ENCODE measurements around the gene SLC6A19. TPM values are rescaled to one million over a fixed set of nuclear protein-coding genes. Genes with fewer than 3 reads are reported as not detected.

The SLC6A19 gene
- total and polyA plus RNA-seq, 2 of the 13 experiments (the other 11 are each of a cell fraction or from before 2014, with no cell fraction given): 0.02 TPM; not detected in 1

- H3K4me1 ChIP-seq (ENCODE audit: insufficient read depth, low read length): no peaks in the 10 kb centered on the region
- H3K4me2 ChIP-seq (ENCODE audit: low read depth, low read length): no peak overlapping the region
- ATAC-seq (no peak), FAIRE-seq (no peak), DNase-seq (ENCODE audit: low spot score) (no peak)
- no peaks in the 10 kb centered on the region for H3K36me3 ChIP-seq (replicated peaks in 1 of 2; ENCODE audit: control insufficient read depth in 1 of 2, insufficient read depth in 2 of 2, low read length in 2 of 2)
- peaks cover 4 to 45% of the 10 kb centered on the region in 2 experiments for H3K27me3 ChIP-seq (ENCODE audit: control insufficient read depth in 1 of 2, insufficient read depth in 2 of 2, low read length in 2 of 2)
- in situ Hi-C loops (cut with HindIII; ENCODE audit: extremely low pct_ligation_motif_present, low pct_unique_long_range_greater_than_20kb) (no loop called here), intact Hi-C loops (cut with micrococcal nuclease; ENCODE audit: unreplicated experiment) (no loop called here)
- no peak overlapping the region for H3K27ac ChIP-seq (ENCODE audit: extremely low read length, insufficient read depth, low read length)
- no peak overlapping the region for H3K4me3 ChIP-seq (replicated peaks in 1 of 3; ENCODE audit: insufficient read depth in 1 of 3, low read depth in 2 of 3, low read length in 3 of 3)
- peaks cover 7% of the 10 kb centered on the region; the same call in 1 of the 2 replicates for H4K20me1 ChIP-seq (ENCODE audit: insufficient read depth, low read length)
- no peak overlapping the region for H2AFZ ChIP-seq (ENCODE audit: low read length)
- TF ChIP-seq ZGPAT (CRISPR knock-in tag; IDR thresholded peaks at IDR 0.05) (no peak), CEBPZ (IDR thresholded peaks at IDR 0.05; ENCODE audit: low read length) (no peak), ZNF3 (CRISPR knock-in tag; IDR thresholded peaks at IDR 0.05) (no peak), MIER2 (CRISPR knock-in tag; IDR thresholded peaks at IDR 0.05) (no peak), CBX1 (IDR thresholded peaks at IDR 0.05; ENCODE audit: low read depth) (no peak), ZNF713 (CRISPR knock-in tag; IDR thresholded peaks at IDR 0.05) (no peak), ZNF30 (CRISPR knock-in tag; IDR thresholded peaks at IDR 0.05) (no peak)
- no TSS peak for BruUV-seq (replicated peaks)
- H3K9ac ChIP-seq (ENCODE audit: insufficient read depth, low read depth, low read length): no peak overlapping the region
- ChIA-PET POLR2A (no interaction called here), CTCF (ENCODE audit: low intra/inter-chr PET ratio, low total read pairs) (no interaction called here)
- H3K79me2 ChIP-seq (ENCODE audit: insufficient read depth, low read length): no peaks in the 10 kb centered on the region
- no peaks in the 10 kb centered on the region for H3K9me3 ChIP-seq (ENCODE audit: low read length)
- WGBS (ENCODE audit: low lambda C conversion rate): 29% methylated on average over 3 of the region's 6 CpGs
These were observed 46.4 kb downstream of the SLC6A19 start for GRCh38 chr5:1247811-1248210.

Data from HepG2 (cell line).